ENCODE measurements around the gene DNAJB13. TPM values are rescaled to one million over a fixed set of nuclear protein-coding genes. Genes with fewer than 3 reads are reported as not detected.

Gene DNAJB13
- total RNA-seq, 3 donors from 2014 or later (not counting 1 experiment from before 2014, with no cell fraction given) = 0.45 TPM; not detected in 2

DNA sequence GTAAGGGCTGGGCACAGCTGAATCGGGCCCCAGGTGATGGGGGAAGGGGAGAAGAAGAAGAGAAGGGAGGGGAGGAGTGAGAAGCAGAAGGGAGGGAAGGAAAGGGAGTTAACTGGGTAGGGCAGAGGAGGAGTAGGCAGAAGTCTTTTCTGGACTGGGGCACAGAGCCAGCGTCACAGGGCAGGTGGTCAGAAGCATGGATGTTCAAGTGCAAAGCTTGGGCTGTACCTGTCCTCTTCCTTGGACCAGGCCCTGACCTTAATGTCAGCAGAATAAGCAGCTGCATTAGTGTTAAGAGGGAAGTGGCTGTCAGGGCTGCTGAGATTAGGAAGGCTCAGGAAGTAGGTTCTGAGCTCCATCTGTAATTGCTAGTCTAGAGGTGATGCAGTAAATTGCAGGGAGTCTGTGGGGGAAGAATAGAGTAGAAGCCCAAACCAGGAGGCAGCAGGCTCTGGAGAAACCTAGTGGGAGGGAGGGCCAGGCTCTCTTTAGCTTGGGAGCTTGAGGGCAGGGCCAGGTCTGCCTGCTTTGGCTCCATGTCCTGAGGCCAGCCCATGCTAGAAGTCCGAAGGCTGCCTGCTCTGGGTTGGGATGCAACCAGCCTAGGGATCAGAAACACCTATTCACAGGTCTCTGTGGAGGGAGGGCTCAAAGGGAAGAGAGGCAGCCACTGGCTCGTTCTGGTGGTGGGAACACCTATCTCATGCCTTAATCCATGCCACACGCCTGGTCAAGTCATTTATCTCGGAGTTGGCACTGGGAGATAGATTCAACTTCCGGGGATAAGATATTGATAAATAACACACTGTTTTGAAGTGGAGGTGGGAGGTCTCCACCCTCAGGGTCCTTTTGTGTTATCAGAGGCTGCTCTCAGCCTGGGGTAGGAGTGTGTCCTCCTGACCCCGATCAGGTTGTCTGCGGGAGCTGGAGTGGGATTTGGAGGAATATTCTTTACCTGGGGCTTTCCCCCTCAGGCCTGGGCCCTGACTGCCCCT, 59.8 kb downstream of the DNAJB13 start:
- TF ChIP-seq, protein P1, sequence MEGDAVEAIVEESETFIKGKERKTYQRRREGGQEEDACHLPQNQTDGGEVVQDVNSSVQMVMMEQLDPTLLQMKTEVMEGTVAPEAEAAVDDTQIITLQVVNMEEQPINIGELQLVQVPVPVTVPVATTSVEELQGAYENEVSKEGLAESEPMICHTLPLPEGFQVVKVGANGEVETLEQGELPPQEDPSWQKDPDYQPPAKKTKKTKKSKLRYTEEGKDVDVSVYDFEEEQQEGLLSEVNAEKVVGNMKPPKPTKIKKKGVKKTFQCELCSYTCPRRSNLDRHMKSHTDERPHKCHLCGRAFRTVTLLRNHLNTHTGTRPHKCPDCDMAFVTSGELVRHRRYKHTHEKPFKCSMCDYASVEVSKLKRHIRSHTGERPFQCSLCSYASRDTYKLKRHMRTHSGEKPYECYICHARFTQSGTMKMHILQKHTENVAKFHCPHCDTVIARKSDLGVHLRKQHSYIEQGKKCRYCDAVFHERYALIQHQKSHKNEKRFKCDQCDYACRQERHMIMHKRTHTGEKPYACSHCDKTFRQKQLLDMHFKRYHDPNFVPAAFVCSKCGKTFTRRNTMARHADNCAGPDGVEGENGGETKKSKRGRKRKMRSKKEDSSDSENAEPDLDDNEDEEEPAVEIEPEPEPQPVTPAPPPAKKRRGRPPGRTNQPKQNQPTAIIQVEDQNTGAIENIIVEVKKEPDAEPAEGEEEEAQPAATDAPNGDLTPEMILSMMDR (IDR thresholded peaks at IDR 0.05) = no peak
- 94% methylated on average over 9 of the region's 9 CpGs for WGBS (ENCODE audit: insufficient coverage)
- no peaks in the 10 kb centered on the region for H3K27me3 Mint-ChIP-seq (ENCODE audit: low read depth in 2 of 2)
- no peak overlapping the region for H3K27ac ChIP-seq (ENCODE audit: low read length)
- no peaks in the 10 kb centered on the region for H3K9me3 Mint-ChIP-seq
- H3K36me3 Mint-ChIP-seq = no peaks in the 10 kb centered on the region
- no peaks in the 10 kb centered on the region for H3K9me3 ChIP-seq (ENCODE audit: control insufficient read depth, insufficient read depth, low read length)
- DNase-seq (peak in 1 of 2 donors; percentile 36), ATAC-seq (no peak)
- intact Hi-C loops (cut with micrococcal nuclease) = no loop called here
- peak overlapping the region; percentile 67 to 82 for H3K27ac Mint-ChIP-seq
- H3K4me1 ChIP-seq (ENCODE audit: control insufficient read depth, insufficient read depth, low read length) = peaks cover 75% of the 10 kb centered on the region
- peak overlapping the region; percentile 42 for H3K4me3 Mint-ChIP-seq
- no peaks in the 10 kb centered on the region for H3K27me3 ChIP-seq (ENCODE audit: control insufficient read depth, insufficient read depth, low read length)
- H3K4me3 ChIP-seq (ENCODE audit: low read length) = no peak overlapping the region
- H3K36me3 ChIP-seq (ENCODE audit: control insufficient read depth, insufficient read depth, low read length) = no peaks in the 10 kb centered on the region
- peaks cover 40 to 49% of the 10 kb centered on the region in 2 donors for H3K4me1 Mint-ChIP-seq

DNA sequence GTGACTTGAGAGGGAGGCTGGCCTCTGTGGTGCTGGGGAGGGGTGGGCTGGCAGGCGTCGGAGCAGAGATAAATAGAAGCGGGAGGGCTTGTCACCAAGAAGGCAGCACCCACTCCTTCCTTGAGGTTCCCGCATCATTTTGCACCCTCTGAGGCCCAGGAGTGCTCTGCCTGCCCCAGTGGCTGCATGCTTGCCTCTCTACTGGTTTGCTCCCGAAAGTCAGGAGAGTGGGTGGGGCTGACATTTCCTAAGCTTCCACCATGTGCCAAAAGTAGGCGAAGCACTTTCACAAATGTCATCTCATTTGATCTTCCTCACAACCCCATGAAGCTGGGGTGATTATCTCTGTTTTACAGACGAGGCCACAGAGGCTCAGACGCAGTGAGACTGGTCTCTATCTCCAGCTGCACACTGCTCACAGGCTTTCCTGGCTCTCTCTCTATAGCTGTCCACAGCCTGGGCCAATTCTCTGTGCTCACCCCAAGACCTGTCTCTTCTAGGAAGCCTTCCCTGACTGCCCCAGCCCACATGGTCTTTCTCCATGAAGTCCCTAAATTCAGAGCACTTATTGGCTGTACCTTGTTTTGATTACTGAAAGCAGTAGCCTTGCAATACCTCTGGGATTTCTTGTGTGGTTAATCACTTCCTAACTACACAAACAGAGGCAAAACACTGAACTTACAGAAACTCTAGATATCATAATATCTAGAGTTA, 60.7 kb downstream of the DNAJB13 start:
- Histone ChIP-seq H3K4me3 (ENCODE audit: low read length) (no peak overlapping the region), H3K36me3 (ENCODE audit: control insufficient read depth, insufficient read depth, low read length) (peaks cover 3% of the 10 kb centered on the region), H3K27me3 (ENCODE audit: control insufficient read depth, insufficient read depth, low read length) (no peaks in the 10 kb centered on the region), H3K9me3 (ENCODE audit: control insufficient read depth, insufficient read depth, low read length) (no peaks in the 10 kb centered on the region), H3K4me1 (ENCODE audit: control insufficient read depth, insufficient read depth, low read length) (peaks cover 66% of the 10 kb centered on the region), H3K27ac (ENCODE audit: low read length) (peak overlapping the region; percentile 8)
- Mint-ChIP-seq H3K4me1 (peaks cover 38 to 46% of the 10 kb centered on the region in 2 donors), H3K36me3 (no peaks in the 10 kb centered on the region), H3K27ac (peak overlapping the region; percentile 82), H3K4me3 (peak overlapping the region; percentile 49), H3K27me3 (ENCODE audit: low read depth in 2 of 2) (no peaks in the 10 kb centered on the region), H3K9me3 (no peaks in the 10 kb centered on the region)
- ATAC-seq = peak; percentile 42 to 74 (median 49)
- 70% methylated on average over 8 of the region's 8 CpGs for WGBS (ENCODE audit: insufficient coverage)
- peak in 1 of 2 donors; percentile 72 for DNase-seq
- intact Hi-C loops (cut with micrococcal nuclease) = no loop called here
- TF ChIP-seq, protein P1 (IDR thresholded peaks at IDR 0.05) = no peak

DNA sequence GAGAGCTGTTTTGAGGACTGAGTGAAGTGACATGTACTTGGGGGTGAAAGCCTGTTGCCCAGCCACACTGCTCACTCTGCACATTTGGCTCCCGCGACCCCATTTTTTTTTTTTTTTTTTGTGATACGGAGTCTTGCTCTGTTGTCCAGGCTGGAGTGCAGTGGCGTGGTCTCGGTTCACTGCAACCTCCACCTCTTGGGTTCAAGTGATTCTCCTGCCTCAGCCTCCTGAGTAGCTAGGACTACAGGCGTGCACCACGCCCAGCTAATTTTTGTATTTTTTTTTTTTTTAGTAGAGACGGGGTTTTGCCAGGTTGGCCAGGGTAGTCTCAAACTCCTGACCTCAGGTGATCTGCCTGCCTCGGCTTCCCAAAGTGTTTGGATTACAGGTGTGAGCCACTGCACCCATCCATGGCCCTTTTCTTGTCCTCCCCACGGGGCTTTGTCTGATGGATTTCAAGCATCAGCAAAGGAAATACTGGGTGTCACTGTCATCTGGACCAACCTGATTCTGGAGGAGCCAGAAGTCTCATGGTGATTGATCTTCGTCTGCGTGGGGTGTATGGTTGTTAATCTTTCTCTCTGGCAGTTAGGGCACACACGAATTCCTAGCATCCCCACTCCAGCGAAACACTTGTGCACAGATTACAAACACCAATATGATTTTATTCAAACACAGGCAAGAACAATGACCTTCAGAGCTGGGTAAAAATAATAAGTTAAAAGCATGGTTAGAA, 61.4 kb downstream of the DNAJB13 start:
- Mint-ChIP-seq H3K4me3 (peak overlapping the region; percentile 49), H3K4me1 (peaks cover 35 to 48% of the 10 kb centered on the region in 2 donors), H3K27ac (peak overlapping the region; percentile 82), H3K9me3 (no peaks in the 10 kb centered on the region), H3K36me3 (no peaks in the 10 kb centered on the region), H3K27me3 (ENCODE audit: low read depth in 2 of 2) (no peaks in the 10 kb centered on the region)
- WGBS (ENCODE audit: insufficient coverage) = 80% methylated on average over 12 of the region's 14 CpGs
- Histone ChIP-seq H3K27ac (ENCODE audit: low read length) (peak overlapping the region; percentile 8), H3K27me3 (ENCODE audit: control insufficient read depth, insufficient read depth, low read length) (no peaks in the 10 kb centered on the region), H3K4me3 (ENCODE audit: low read length) (no peak overlapping the region), H3K4me1 (ENCODE audit: control insufficient read depth, insufficient read depth, low read length) (peaks cover 59% of the 10 kb centered on the region), H3K9me3 (ENCODE audit: control insufficient read depth, insufficient read depth, low read length) (no peaks in the 10 kb centered on the region), H3K36me3 (ENCODE audit: control insufficient read depth, insufficient read depth, low read length) (peaks cover 5% of the 10 kb centered on the region)
- DNase-seq (no peak), ATAC-seq (no peak)
- intact Hi-C loops (cut with micrococcal nuclease) = no loop called here
- TF ChIP-seq, protein P1 (IDR thresholded peaks at IDR 0.05) = no peak
